Activated naive CD4-positive, alpha-beta T cell treated with anti-CD3 and anti-CD28 coated beads for 36 hours (primary cell): ENCODE data around the gene LLGL1. TPM values are rescaled to one million over a fixed set of nuclear protein-coding genes. Genes with fewer than 3 reads are reported as not detected.

Experiments used
- CTCF ChIA-PET: fragments of 350-600 bp; sonication (Branson Sonifier 250); formaldehyde crosslinking; loops from one replicate; lab custom pipeline; 2021; ENCODE audit warnings: antibody characterized with exemption; lab: Charles Lee
- DNase-seq: peaks from one replicate; pipeline ENCODE4 v3.0.0-alpha.2; 2020
- H3K27ac Mint-ChIP-seq: one replicate; pipeline ENCODE4 v1.8.0; 2021; ENCODE audit warnings: mild to moderate bottlenecking, mixed read lengths
- H3K27me3 Mint-ChIP-seq: one replicate; pipeline ENCODE4 v1.8.0; 2021; ENCODE audit warnings: low read depth, mixed read lengths
- H3K36me3 Mint-ChIP-seq: one replicate; pipeline ENCODE4 v1.8.0; 2021; ENCODE audit warnings: low read depth, mixed read lengths
- H3K4me1 Mint-ChIP-seq: one replicate; pipeline ENCODE4 v1.8.0; 2021; ENCODE audit warnings: low read depth, mixed read lengths
- H3K4me3 Mint-ChIP-seq: one replicate; pipeline ENCODE4 v1.8.0; 2021; ENCODE audit warnings: mild to moderate bottlenecking, moderate library complexity, mixed read lengths
- H3K9me3 Mint-ChIP-seq: one replicate; pipeline ENCODE4 v1.8.0; 2021; ENCODE audit warnings: mixed read lengths
- intact Hi-C: fragments of 100-400 bp; cut with micrococcal nuclease; formaldehyde crosslinking; loops from one replicate; pipeline ENCODE4 v1.15.1; 2023
- total RNA-seq, 2 experiments: library from RNA; stranded (reverse); gene quantifications; one replicate each; pipeline ENCODE4 v1.2.3, GENCODE V29; 2021

The LLGL1 gene
- total RNA-seq, 2 experiments from 2014 or later = 14.8 to 15.0 TPM

- no peaks in the 10 kb centered on the region for H3K27me3 Mint-ChIP-seq
Observed at GRCh38 chr17:18185391-18185790, 40.0 kb upstream of the LLGL1 start.

GRCh38 chr17:18185832-18186626 lies 39.4 kb upstream of the LLGL1 start:
- intact Hi-C loops = loop anchor here (10.0 kb wide), 1 partner anchor 711 kb away; the partner anchor contains the start of gene MED9
- H3K4me3 Mint-ChIP-seq = peak overlapping the region; percentile 96
- H3K27me3 Mint-ChIP-seq = no peaks in the 10 kb centered on the region
- DNase-seq = no peak
- H3K9me3 Mint-ChIP-seq = no peaks in the 10 kb centered on the region
- H3K36me3 Mint-ChIP-seq = peaks cover 37% of the 10 kb centered on the region
- H3K27ac Mint-ChIP-seq = peak overlapping the region; percentile 85
- peaks cover 65% of the 10 kb centered on the region for H3K4me1 Mint-ChIP-seq
- CTCF ChIA-PET = interaction anchor here (1.4 to 1.6 kb wide), 2 partner anchors 13 to 40 kb away, joined by 3 to 5 read pairs; no protein-coding TSS in a partner anchor

More at GRCh38 chr17:18185391-18185790, 40.0 kb upstream of the LLGL1 start:
- Mint-ChIP-seq H3K4me1 (peaks cover 64% of the 10 kb centered on the region), H3K36me3 (peaks cover 37% of the 10 kb centered on the region), H3K9me3 (no peaks in the 10 kb centered on the region), H3K27ac (peak overlapping the region; percentile 85), H3K4me3 (peak overlapping the region; percentile 96)
- no peak for DNase-seq
- intact Hi-C loops = loop anchor here (10.0 kb wide), 1 partner anchor 711 kb away; the partner anchor contains the start of gene MED9
- CTCF ChIA-PET = interaction anchor here (1.4 to 1.6 kb wide), 2 partner anchors 14 to 40 kb away, joined by 3 to 5 read pairs; no protein-coding TSS in a partner anchor

GRCh38 chr17:18186627-18186982 lies 38.8 kb upstream of the LLGL1 start:
- no peak for DNase-seq
- peaks cover 37% of the 10 kb centered on the region for H3K36me3 Mint-ChIP-seq
- peak overlapping the region; percentile 69 for H3K27ac Mint-ChIP-seq
- no peaks in the 10 kb centered on the region for H3K27me3 Mint-ChIP-seq
- H3K9me3 Mint-ChIP-seq = no peaks in the 10 kb centered on the region
- intact Hi-C loops = loop anchor here (10.0 kb wide), 1 partner anchor 712 kb away; the partner anchor contains the start of gene MED9
- peaks cover 65% of the 10 kb centered on the region for H3K4me1 Mint-ChIP-seq
- CTCF ChIA-PET = interaction anchor here (1.4 to 1.6 kb wide), 2 partner anchors 12 to 41 kb away, joined by 3 to 5 read pairs; no protein-coding TSS in a partner anchor
- H3K4me3 Mint-ChIP-seq = peak overlapping the region; percentile 96

- Mint-ChIP-seq H3K4me3 (peak overlapping the region; percentile 96), H3K27ac (peak overlapping the region; percentile 69), H3K36me3 (peaks cover 37% of the 10 kb centered on the region), H3K9me3 (no peaks in the 10 kb centered on the region), H3K4me1 (peaks cover 65% of the 10 kb centered on the region), H3K27me3 (no peaks in the 10 kb centered on the region)
- CTCF ChIA-PET = no interaction called here
- intact Hi-C loops = loop anchor here (10.0 kb wide), 1 partner anchor 712 kb away; the partner anchor contains the start of gene MED9
- DNase-seq = no peak
Observed at GRCh38 chr17:18187226-18187625, 38.2 kb upstream of the LLGL1 start.

GRCh38 chr17:18187821-18188761 lies 37.3 kb upstream of the LLGL1 start:
- DNase-seq = peak; percentile 14
- Mint-ChIP-seq H3K27me3 (no peaks in the 10 kb centered on the region), H3K4me3 (peak overlapping the region; percentile 96), H3K9me3 (no peaks in the 10 kb centered on the region), H3K4me1 (peaks cover 68% of the 10 kb centered on the region), H3K27ac (peak overlapping the region; percentile 54), H3K36me3 (peaks cover 37% of the 10 kb centered on the region)
- CTCF ChIA-PET = interaction anchor here (0.7 to 1.8 kb wide), 6 partner anchors 28 to 228 kb away, joined by 3 to 4 read pairs (median 4); no protein-coding TSS in a partner anchor
- intact Hi-C loops = loop anchor here (10.0 kb wide), 1 partner anchor 713 kb away; the partner anchor contains the start of gene MED9

- CTCF ChIA-PET = interaction anchor here (0.6 to 2.8 kb wide), 6 partner anchors 8 to 272 kb away, joined by 3 to 10 read pairs (median 4); no protein-coding TSS in a partner anchor
- Mint-ChIP-seq H3K4me3 (no peak overlapping the region), H3K27me3 (no peaks in the 10 kb centered on the region), H3K9me3 (no peaks in the 10 kb centered on the region), H3K36me3 (peaks cover 39% of the 10 kb centered on the region), H3K4me1 (peaks cover 75% of the 10 kb centered on the region), H3K27ac (peak overlapping the region; percentile 47)
- no peak for DNase-seq
- intact Hi-C loops = no loop called here
Observed at GRCh38 chr17:18190628-18191235, 34.7 kb upstream of the LLGL1 start.

- H3K27me3 Mint-ChIP-seq = no peaks in the 10 kb centered on the region
- H3K4me1 Mint-ChIP-seq = peaks cover 73% of the 10 kb centered on the region
- CTCF ChIA-PET = interaction anchor here (0.5 to 2.8 kb wide), 2 partner anchors 9 to 19 kb away, joined by 3 to 10 read pairs; no protein-coding TSS in a partner anchor
- intact Hi-C loops = no loop called here
- H3K4me3 Mint-ChIP-seq = no peak overlapping the region
- peaks cover 42% of the 10 kb centered on the region for H3K36me3 Mint-ChIP-seq
- DNase-seq = no peak
- no peaks in the 10 kb centered on the region for H3K9me3 Mint-ChIP-seq
- no peak overlapping the region for H3K27ac Mint-ChIP-seq
Observed at GRCh38 chr17:18191236-18191667, 34.2 kb upstream of the LLGL1 start.

- intact Hi-C loops = no loop called here
- DNase-seq = no peak
- no peak overlapping the region for H3K27ac Mint-ChIP-seq
- H3K9me3 Mint-ChIP-seq = no peaks in the 10 kb centered on the region
- peaks cover 67% of the 10 kb centered on the region for H3K4me1 Mint-ChIP-seq
- H3K4me3 Mint-ChIP-seq = no peak overlapping the region
- H3K27me3 Mint-ChIP-seq = no peaks in the 10 kb centered on the region
- peaks cover 42% of the 10 kb centered on the region for H3K36me3 Mint-ChIP-seq
- CTCF ChIA-PET = interaction anchor here (0.5 to 2.8 kb wide), 2 partner anchors 10 to 18 kb away, joined by 3 to 10 read pairs; no protein-coding TSS in a partner anchor
Observed at GRCh38 chr17:18191967-18192366, 33.5 kb upstream of the LLGL1 start.

GRCh38 chr17:18194394-18194793 lies 31.0 kb upstream of the LLGL1 start:
- CTCF ChIA-PET = no interaction called here
- Mint-ChIP-seq H3K4me1 (peaks cover 68% of the 10 kb centered on the region), H3K4me3 (no peak overlapping the region), H3K9me3 (no peaks in the 10 kb centered on the region), H3K27ac (no peak overlapping the region), H3K27me3 (no peaks in the 10 kb centered on the region), H3K36me3 (peaks cover 31% of the 10 kb centered on the region)
- intact Hi-C loops = no loop called here
- no peak for DNase-seq

GRCh38 chr17:18194804-18195203 lies 30.6 kb upstream of the LLGL1 start:
- Mint-ChIP-seq H3K4me3 (no peak overlapping the region), H3K9me3 (no peaks in the 10 kb centered on the region), H3K36me3 (peaks cover 27% of the 10 kb centered on the region), H3K27ac (no peak overlapping the region), H3K27me3 (no peaks in the 10 kb centered on the region), H3K4me1 (peaks cover 64% of the 10 kb centered on the region)
- intact Hi-C loops = no loop called here
- CTCF ChIA-PET = interaction anchor here (0.7 to 0.9 kb wide), 2 partner anchors 52 to 123 kb away, joined by 3 read pairs; no protein-coding TSS in a partner anchor
- no peak for DNase-seq

- Mint-ChIP-seq H3K27ac (peak overlapping the region; percentile 16), H3K27me3 (no peaks in the 10 kb centered on the region), H3K4me1 (peaks cover 63% of the 10 kb centered on the region), H3K9me3 (no peaks in the 10 kb centered on the region), H3K36me3 (peaks cover 27% of the 10 kb centered on the region), H3K4me3 (no peak overlapping the region)
- DNase-seq = no peak
- intact Hi-C loops = no loop called here
- CTCF ChIA-PET = interaction anchor here (0.7 to 0.9 kb wide), 2 partner anchors 52 to 124 kb away, joined by 3 read pairs; no protein-coding TSS in a partner anchor
Observed at GRCh38 chr17:18195246-18195645, 30.2 kb upstream of the LLGL1 start.
